Ovary (tissue), 10 donors: Measurements from ENCODE around the gene IQCM. TPM values are rescaled to one million over a fixed set of nuclear protein-coding genes. Genes with fewer than 3 reads are reported as not detected.

Experiments used
- DNase-seq, 5 donors: peaks; one replicate each; pipeline ENCODE4 v3.0.0-alpha.2; 2019 to 2020
- H3K27ac ChIP-seq, 2 donors: fragments of 200-600 bp; one replicate each; pipeline versions ENCODE4 v1.5.1 to v1.8.0; 2019 to 2022
- H3K27me3 ChIP-seq: fragments of 200-600 bp; one replicate; pipeline ENCODE4 v1.8.0; 2022
- H3K36me3 ChIP-seq: fragments of 200-600 bp; sonication (generic); one replicate; pipeline ENCODE4 v1.5.1; 2019
- H3K4me1 ChIP-seq: one replicate; pipeline ENCODE4 v1.8.1; 2013; ENCODE audit warnings: mild to moderate bottlenecking, moderate library complexity; ENCODE audit not compliant: insufficient read depth
- H3K4me3 ChIP-seq: fragments of 200-600 bp; sonication (generic); one replicate; pipeline ENCODE4 v1.5.1; 2017
- H3K9me3 ChIP-seq, 2 donors: fragments of 200-600 bp in 1 of 2; sonication (generic) in 1 of 2; one replicate each; pipeline versions ENCODE4 v1.5.1 to v1.8.1; 2013 to 2019; ENCODE audit warnings: mild to moderate bottlenecking in 1 of 2, moderate library complexity in 1 of 2
- EP300 ChIP-seq: sonication (generic); formaldehyde crosslinking; IDR thresholded peaks from one replicate; pipeline ENCODE4 v1.6.1; 2017; ENCODE audit warnings: antibody characterized with exemption
- POLR2A ChIP-seq: fragments of 450-650 bp; IDR thresholded peaks from one replicate; pipeline ENCODE4 v1.6.1; 2017; ENCODE audit warnings: antibody characterized with exemption, mild to moderate bottlenecking, moderate library complexity
- WGBS, 3 donors: extraction: QIAGEN DNeasy Blood & Tissue Kit in 1 of 3; methylation state at CpG; one replicate each; pipeline versions ENCODE4 v1.1.5 to v1.1.7; 2013 to 2017; 5-methylcytosine and 5-hydroxymethylcytosine counted together
- intact Hi-C, 4 donors: fragments of 100-400 bp; cut with DNase I; formaldehyde crosslinking; loops; one replicate each; pipeline versions ENCODE4 v1.11.0 to v1.15.1; 2022 to 2023
- long read RNA-seq, 3 donors: library from polyadenylated mRNA in 2 of 3; unstranded in 2 of 3; transcript quantifications; one replicate each; pipeline ENCODE4 v2.0.0 and lab custom pipeline, GENCODE V29; 2021 to 2026
- polyA plus RNA-seq, 2 donors: library from polyadenylated mRNA; stranded (reverse); fragments of 200-250 nt in 1 of 2; fragments of 350-450 nt in 1 of 2; fragmentation: Illumina TruSeq in 1 of 2; extraction: RNeasy Lipid Tissue Mini Kit (QIAGEN cat#74804) in 1 of 2; gene quantifications; one replicate each; pipeline ENCODE4 v1.2.3, GENCODE V29; 2013 to 2014
- total RNA-seq, 7 donors: library from RNA; depleted of rRNA in 2 of 7; stranded (reverse); fragments of >200 nt in 2 of 7; fragmentation: NEBNext Ultra II Directional in 3 of 7; extraction: Animal tissue kit (Norgen Biotek cat#: 25700) in 3 of 7; gene quantifications; one replicate each; pipeline versions ENCODE4 v1.1.0 to v1.2.4, GENCODE V29; 2016 to 2023
- TF ChIP-seq, protein P1 (sequence below), 3 donors: fragments of 450-650 bp in 2 of 3; fragments of 200-600 bp in 1 of 3; IDR thresholded peaks; one replicate each; pipeline versions ENCODE4 v1.5.1 to v1.8.0; 2016 to 2022; ENCODE audit warnings: antibody characterized with exemption in 3 of 3, mild to moderate bottlenecking in 1 of 3
- donor health status: DM: no; HTN: no; CAD: no; lungs with moderate emphysema.
- donor health status: DM: no; HTN: no; CAD: no.
- donor health status: Bipolar disorder and iron deficiency.
- donor health status: DM: yes; HTN: yes; CAD: no.
- donor health status: DM: no; HTN: no; CAD: no.
- donor health status: DM: yes; HTN: yes; CAD: no.

The IQCM gene
- not detected for total RNA-seq
- polyA plus RNA-seq: not detected
- long read RNA-seq, donor 1: 0 reads
- long read RNA-seq, donor 2: 0 reads
- long read RNA-seq, donor 3: 0 reads

GRCh38 chr4:149815743-149816142, at the start of gene IQCM:
IQCM (minus strand) TSS chr4:149815843; CDS start chr4:149742691, 73,152 bp downstream.
- no peaks in the 10 kb centered on the region for H3K9me3 ChIP-seq
- H3K27ac ChIP-seq: no peak within 1 kb of the TSS
- no peak within 1 kb of the TSS for H3K4me3 ChIP-seq
- DNase-seq: no peak
- no peaks in the 10 kb centered on the region for H3K4me1 ChIP-seq
- intact Hi-C loops: no loop called here
- 76 to 79% (median 76%) methylated on average over 1 of the region's 1 CpG for WGBS, 3 donors
- H3K36me3 ChIP-seq: no peaks in the 10 kb centered on the region
- H3K27me3 ChIP-seq: no peaks in the 10 kb centered on the region
- TF ChIP-seq, protein P1, sequence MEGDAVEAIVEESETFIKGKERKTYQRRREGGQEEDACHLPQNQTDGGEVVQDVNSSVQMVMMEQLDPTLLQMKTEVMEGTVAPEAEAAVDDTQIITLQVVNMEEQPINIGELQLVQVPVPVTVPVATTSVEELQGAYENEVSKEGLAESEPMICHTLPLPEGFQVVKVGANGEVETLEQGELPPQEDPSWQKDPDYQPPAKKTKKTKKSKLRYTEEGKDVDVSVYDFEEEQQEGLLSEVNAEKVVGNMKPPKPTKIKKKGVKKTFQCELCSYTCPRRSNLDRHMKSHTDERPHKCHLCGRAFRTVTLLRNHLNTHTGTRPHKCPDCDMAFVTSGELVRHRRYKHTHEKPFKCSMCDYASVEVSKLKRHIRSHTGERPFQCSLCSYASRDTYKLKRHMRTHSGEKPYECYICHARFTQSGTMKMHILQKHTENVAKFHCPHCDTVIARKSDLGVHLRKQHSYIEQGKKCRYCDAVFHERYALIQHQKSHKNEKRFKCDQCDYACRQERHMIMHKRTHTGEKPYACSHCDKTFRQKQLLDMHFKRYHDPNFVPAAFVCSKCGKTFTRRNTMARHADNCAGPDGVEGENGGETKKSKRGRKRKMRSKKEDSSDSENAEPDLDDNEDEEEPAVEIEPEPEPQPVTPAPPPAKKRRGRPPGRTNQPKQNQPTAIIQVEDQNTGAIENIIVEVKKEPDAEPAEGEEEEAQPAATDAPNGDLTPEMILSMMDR (IDR thresholded peaks at IDR 0.05): no peak
- no peak for TF ChIP-seq POLR2A
- no peak for TF ChIP-seq EP300

DNA sequence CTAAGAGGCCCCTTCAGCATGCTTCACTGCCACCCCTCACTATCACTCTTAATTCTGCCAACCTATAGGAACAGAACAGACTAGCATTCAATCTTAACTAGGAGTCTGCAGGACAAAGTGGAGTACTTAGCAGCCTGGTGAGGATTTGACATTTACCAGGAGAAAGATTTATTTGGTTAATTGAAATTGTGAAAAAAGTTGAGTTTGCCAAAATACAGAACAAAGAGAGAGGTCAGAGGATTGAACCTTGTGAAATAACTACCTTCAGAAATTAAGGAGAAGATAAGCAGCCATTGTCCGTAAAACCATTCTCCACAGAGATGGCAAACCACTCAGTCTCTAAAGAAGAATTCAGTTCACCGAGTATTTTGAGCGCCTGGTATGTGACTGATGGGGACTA, 41.8 kb upstream of the IQCM start:
- no peak overlapping the region for H3K27ac ChIP-seq
- intact Hi-C loops: no loop called here
- no peaks in the 10 kb centered on the region for H3K4me1 ChIP-seq
- no peaks in the 10 kb centered on the region for H3K9me3 ChIP-seq
- no peaks in the 10 kb centered on the region for H3K36me3 ChIP-seq
- no peak overlapping the region for H3K4me3 ChIP-seq
- H3K27me3 ChIP-seq: no peaks in the 10 kb centered on the region
- no peak for TF ChIP-seq EP300
- TF ChIP-seq, protein P1 (IDR thresholded peaks at IDR 0.05): no peak
- TF ChIP-seq POLR2A: no peak
- WGBS, 3 donors: 88 to 89% (median 88%) methylated on average over 3 of the region's 3 CpGs
- no peak for DNase-seq

DNA sequence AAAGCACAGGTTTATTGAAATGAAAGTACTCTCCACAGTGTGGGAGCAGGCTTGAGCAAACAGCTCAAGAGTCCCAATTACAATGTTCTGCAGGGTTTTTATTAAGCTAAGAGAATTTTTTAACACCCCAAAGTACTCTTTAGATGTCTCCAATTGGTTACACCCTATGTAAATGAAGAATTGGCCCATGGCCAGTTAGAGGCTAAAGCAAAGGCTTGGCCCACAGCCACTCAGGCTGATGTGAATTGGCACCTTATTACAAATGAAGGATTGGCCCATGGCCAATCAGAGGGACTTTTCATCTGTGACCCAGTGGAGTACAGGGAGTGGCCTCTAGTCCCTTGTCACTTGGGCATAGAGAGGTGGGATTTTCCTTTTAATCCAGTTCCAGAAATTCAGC, 30.1 kb upstream of the IQCM start:
- Histone ChIP-seq H3K4me3 (no peak overlapping the region), H3K36me3 (no peaks in the 10 kb centered on the region), H3K9me3 (no peaks in the 10 kb centered on the region), H3K4me1 (no peaks in the 10 kb centered on the region), H3K27me3 (no peaks in the 10 kb centered on the region), H3K27ac (no peak overlapping the region)
- intact Hi-C loops: no loop called here
- DNase-seq: no peak
- TF ChIP-seq EP300 (no peak), POLR2A (no peak)
- TF ChIP-seq, protein P1 (IDR thresholded peaks at IDR 0.05): no peak

DNA sequence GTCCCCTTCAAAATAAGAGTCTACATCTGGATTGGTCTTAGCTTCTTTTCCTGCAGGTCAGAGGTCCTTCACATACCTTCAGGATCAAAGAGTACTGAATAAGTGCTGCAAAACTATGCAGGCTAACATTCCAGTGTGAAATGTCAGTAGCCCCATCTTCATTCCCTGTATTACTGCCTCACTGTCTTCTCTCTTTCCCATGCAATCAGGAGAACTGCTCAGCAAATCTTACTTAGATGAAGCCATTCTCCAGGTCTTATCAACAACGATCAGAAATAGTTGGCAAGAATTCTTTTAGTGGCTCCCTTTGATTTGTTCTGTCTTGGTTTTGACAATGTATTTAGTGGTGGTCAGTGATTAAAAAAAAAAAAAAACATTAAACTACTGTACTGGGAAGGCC, 26.0 kb upstream of the IQCM start:
- Histone ChIP-seq H3K27ac (no peak overlapping the region), H3K4me1 (no peaks in the 10 kb centered on the region), H3K9me3 (no peaks in the 10 kb centered on the region), H3K27me3 (no peaks in the 10 kb centered on the region), H3K4me3 (no peak overlapping the region), H3K36me3 (no peaks in the 10 kb centered on the region)
- WGBS, 3 donors: 68 to 75% (median 72%) methylated on average over 1 of the region's 1 CpG
- no peak for DNase-seq
- TF ChIP-seq, protein P1 (IDR thresholded peaks at IDR 0.05): no peak
- TF ChIP-seq EP300: no peak
- no peak for TF ChIP-seq POLR2A
- intact Hi-C loops: no loop called here
